Fibroblast of lung (primary cell): ENCODE data around the gene GPC6.

Source experiments
- EZH2 ChIP-seq: IDR thresholded peaks from 2 replicates; pipeline ENCODE4 v1.5.1; 2012; ENCODE audit warnings: low read length, control low read depth, mild to moderate bottlenecking; ENCODE audit errors: missing control alignments
- TF ChIP-seq, protein P1 (sequence below), 2 donors: IDR thresholded peaks in 1 of 2; conservative IDR thresholded peaks in 1 of 2; 1 replicate in 1 of 2; 2 replicates in 1 of 2; pipeline ENCODE4 v1.5.1; 2011 to 2012; ENCODE audit warnings: low read length in 2 of 2, control low read depth in 1 of 2, inconsistent platforms in 1 of 2, low read depth in 1 of 2, mild to moderate bottlenecking in 1 of 2

DNA sequence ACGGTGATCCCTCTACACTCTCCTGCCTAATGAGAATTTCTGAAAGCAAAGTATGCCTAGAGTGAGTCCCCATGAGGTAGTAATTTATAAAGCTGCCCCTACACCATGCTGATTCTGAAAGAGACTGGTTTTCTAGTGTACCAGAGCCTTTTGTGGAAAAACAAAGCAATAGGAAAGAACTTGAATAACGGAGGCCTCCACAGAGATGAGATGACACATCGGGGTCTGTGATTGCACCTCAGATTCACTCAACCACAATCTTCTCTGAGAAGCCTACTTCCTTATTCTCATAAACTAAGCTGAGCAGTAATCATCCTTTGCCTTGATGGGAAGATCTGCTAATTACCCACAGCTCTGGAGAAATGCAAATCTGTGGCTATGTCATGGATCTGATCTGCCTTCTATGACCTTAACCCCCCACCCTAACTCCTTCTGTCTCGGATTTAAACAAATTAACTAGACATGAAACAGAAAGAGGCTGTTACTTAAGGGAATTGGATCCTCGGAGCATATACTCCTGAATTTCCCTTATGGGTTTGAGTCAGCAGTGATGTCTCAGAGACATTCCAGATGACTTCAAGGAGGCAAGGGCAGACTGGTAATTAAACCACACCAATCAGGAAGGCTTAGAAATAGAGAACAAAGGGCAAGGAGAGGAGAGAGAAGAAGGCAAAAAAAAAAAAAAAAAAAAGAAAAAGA, 1124.8 kb downstream of the GPC6 start:
- TF ChIP-seq, protein P1, sequence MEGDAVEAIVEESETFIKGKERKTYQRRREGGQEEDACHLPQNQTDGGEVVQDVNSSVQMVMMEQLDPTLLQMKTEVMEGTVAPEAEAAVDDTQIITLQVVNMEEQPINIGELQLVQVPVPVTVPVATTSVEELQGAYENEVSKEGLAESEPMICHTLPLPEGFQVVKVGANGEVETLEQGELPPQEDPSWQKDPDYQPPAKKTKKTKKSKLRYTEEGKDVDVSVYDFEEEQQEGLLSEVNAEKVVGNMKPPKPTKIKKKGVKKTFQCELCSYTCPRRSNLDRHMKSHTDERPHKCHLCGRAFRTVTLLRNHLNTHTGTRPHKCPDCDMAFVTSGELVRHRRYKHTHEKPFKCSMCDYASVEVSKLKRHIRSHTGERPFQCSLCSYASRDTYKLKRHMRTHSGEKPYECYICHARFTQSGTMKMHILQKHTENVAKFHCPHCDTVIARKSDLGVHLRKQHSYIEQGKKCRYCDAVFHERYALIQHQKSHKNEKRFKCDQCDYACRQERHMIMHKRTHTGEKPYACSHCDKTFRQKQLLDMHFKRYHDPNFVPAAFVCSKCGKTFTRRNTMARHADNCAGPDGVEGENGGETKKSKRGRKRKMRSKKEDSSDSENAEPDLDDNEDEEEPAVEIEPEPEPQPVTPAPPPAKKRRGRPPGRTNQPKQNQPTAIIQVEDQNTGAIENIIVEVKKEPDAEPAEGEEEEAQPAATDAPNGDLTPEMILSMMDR (conservative IDR thresholded peaks at IDR 0.05 in 1 of 2, IDR thresholded peaks at IDR 0.05 in 1 of 2; ENCODE audit: low read depth in 1 of 2, low read length in 2 of 2): no peak
- TF ChIP-seq EZH2: no peak
